ENCODE results near the gene NUMBL. TPM values are rescaled to one million over a fixed set of nuclear protein-coding genes. Genes with fewer than 3 reads are reported as not detected.

NUMBL gene
- total RNA-seq, 5 donors from 2014 or later (not counting 1 experiment from before 2014, with no cell fraction given) = 7.1 to 19.0 (median 13.1) TPM

DNA sequence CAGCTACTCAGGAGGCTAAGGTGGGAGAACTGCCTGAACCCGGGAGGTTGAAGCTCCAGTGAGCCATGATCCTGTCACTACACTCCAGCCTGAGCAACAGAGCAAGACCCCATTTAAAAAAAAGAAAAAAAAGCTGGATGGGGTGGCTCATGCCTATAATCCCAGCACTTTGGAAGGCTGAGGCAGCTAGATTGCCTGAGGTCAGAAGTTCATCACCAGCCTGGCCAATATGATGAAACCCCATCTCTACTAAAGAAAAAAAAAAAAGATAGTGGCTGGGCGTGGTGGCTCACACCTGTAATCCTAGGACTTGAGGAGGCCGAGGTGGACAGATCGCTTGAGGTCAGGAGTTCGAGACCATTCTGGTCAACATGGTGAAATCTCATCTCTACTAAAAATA lies 74.3 kb downstream of the NUMBL start:
- Histone ChIP-seq H3K27ac (ENCODE audit: low read length) (no peak overlapping the region), H3K27me3 (replicated peaks in 1 of 2; ENCODE audit: control insufficient read depth in 2 of 2, extremely low read depth in 1 of 2, insufficient read depth in 2 of 2, low read length in 1 of 2) (no peaks in the 10 kb centered on the region), H3K4me3 (ENCODE audit: control insufficient read depth in 1 of 2, extremely low read depth in 1 of 2, low read length in 1 of 2) (no peak overlapping the region), H3K9me3 (no peaks in the 10 kb centered on the region), H3K4me1 (ENCODE audit: control insufficient read depth in 1 of 2, extremely low read depth in 1 of 2, insufficient read depth in 2 of 2, low read length in 2 of 2) (peaks cover 4 to 40% of the 10 kb centered on the region in 2 experiments), H3K36me3 (ENCODE audit: control insufficient read depth in 2 of 2, extremely low read depth in 1 of 2, insufficient read depth in 1 of 2, low read length in 1 of 2) (peaks cover 5 to 12% of the 10 kb centered on the region in 2 donors)
- H3K36me3 Mint-ChIP-seq = peaks cover 12% of the 10 kb centered on the region
- no peak overlapping the region for H3K4me3 Mint-ChIP-seq
- no peaks in the 10 kb centered on the region for H3K27me3 Mint-ChIP-seq
- H3K4me1 Mint-ChIP-seq = peaks cover 27 to 48% (median 42%) of the 10 kb centered on the region in 3 donors
- ChIA-PET POLR2A (no interaction called here), CTCF (interaction anchor here (0.6 to 1.1 kb wide), 4 partner anchors 12 to 318 kb away, joined by 3 to 5 read pairs (median 4); no protein-coding TSS in a partner anchor)
- no CpG with 5 or more reads among the region's 5 CpGs for WGBS (ENCODE audit: insufficient coverage)
- peak overlapping the region in 1 of 2 donors; percentile 3 for H3K27ac Mint-ChIP-seq
- no peaks in the 10 kb centered on the region for H3K9me3 Mint-ChIP-seq
- no peak for DNase-seq
- no peak for ATAC-seq (replicated peaks in 1 of 4)

Other genes starting within 250 kb of the NUMBL start
- gene SERTAD3, start 246.3 kb downstream of the NUMBL start, total RNA-seq = 10 to 100 TPM; 17.4 to 26.7 (median 24.7) TPM
- gene BLVRB, start 224.9 kb downstream of the NUMBL start, total RNA-seq = 10 to 100 TPM in 3 of 5 donors, 1 to 10 TPM in 2; 6.8 to 20.3 (median 16.4) TPM
- gene SPTBN4, start 223.7 kb downstream of the NUMBL start, total RNA-seq = 1 to 10 TPM in 1 of 5 donors, under 1 TPM in 4; 0.37 to 1.2 (median 0.66) TPM
- 100 to 1,000 TPM; 117 to 153 (median 142) TPM for gene SHKBP1, start 113.8 kb downstream of the NUMBL start, total RNA-seq
- gene LTBP4, start 89.3 kb downstream of the NUMBL start, total RNA-seq = 100 to 1,000 TPM in 4 of 5 donors, 10 to 100 TPM in 1; 90.9 to 215 (median 160) TPM
- 10 to 100 TPM; 30.8 to 60.1 (median 53.9) TPM for gene COQ8B, start 26.2 kb upstream of the NUMBL start, total RNA-seq
- 10 to 100 TPM in 1 of 5 donors, 1 to 10 TPM in 4; 5.9 to 11.8 (median 9.3) TPM for gene ITPKC, start 26.5 kb upstream of the NUMBL start, total RNA-seq
- 1 to 10 TPM; 4.7 to 8.3 (median 6.8) TPM for gene ACTMAP, start 59.8 kb upstream of the NUMBL start, total RNA-seq
- gene SNRPA, start 60.6 kb upstream of the NUMBL start, total RNA-seq = 100 to 1,000 TPM in 1 of 5 donors, 10 to 100 TPM in 4; 65.2 to 101 (median 79.1) TPM
- 1 to 10 TPM in 4 of 5 donors, not detected in 1; 1.5 to 5.2 (median 4.1) TPM for gene MIA, start 84.9 kb upstream of the NUMBL start, total RNA-seq
- gene RAB4B, start 87.6 kb upstream of the NUMBL start, total RNA-seq = 10 to 100 TPM; 42.4 to 77.9 (median 63.2) TPM
- gene EGLN2, start 108.5 kb upstream of the NUMBL start, total RNA-seq = 100 to 1,000 TPM; 150 to 234 (median 224) TPM
- gene CYP2A6, start 159.8 kb upstream of the NUMBL start, total RNA-seq = 1 to 10 TPM in 1 of 5 donors, under 1 TPM in 2, not detected in 2; 0.59 to 1.1 (median 0.66) TPM
- not detected for gene CYP2A7, start 191.6 kb upstream of the NUMBL start, total RNA-seq